Measurements from ENCODE around the gene DYNC1I2.
A peak's percentile ranks its signal among the peaks of the same experiment; 100 is the strongest.

The DYNC1I2 gene

DNA sequence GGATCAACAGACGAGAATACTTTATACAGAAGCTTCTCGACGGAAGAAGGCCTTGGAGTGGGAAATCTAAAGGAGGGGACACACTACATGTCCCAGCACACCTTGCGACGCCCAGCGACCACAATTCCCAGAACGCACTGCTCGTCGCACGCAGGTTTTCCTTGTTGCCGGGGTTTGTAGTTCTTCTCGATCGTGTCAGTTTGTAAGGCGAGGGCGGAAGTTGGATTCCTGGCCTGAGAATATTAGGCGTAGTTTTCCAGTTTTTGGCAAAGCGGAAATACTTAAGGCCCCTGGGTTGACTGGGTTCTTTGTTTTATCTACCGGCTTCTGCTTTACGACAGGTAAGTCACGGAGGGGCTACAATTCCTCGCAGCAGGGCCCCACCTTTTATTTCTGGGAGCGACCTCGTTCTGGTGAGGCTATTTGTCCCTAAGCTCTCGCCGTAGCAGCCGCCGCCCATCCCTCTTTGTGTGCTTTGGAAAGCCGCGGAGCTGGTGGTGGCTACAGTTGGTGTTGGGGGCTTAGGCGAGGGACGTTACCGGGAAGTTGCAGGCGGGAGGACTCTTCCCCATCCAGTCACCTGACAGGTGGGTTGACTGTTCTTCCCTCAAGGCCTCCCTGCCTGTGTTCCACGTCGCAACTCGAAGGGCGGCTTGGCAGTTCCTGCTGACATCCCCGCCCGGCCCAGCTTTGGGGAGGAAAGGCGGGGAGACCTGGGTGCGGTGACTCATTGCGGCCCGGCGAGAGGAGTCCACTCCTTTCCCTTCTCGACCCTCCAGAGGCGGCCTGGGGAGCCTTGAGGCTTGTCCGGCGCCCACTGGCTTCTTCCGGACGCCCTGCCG is at the start of gene DYNC1I2:
Gene DYNC1I2 (plus strand): TSS at position 183 of the 842 bp plus-strand sequence. CDS start 2,687 bp downstream, outside the sequence.
- DNase-seq: peak; percentile 90 to 98

GRCh38 chr2:171651667-171652415 is 35.4 kb upstream of the DYNC1I2 start:
- DNase-seq: no peak

DNA sequence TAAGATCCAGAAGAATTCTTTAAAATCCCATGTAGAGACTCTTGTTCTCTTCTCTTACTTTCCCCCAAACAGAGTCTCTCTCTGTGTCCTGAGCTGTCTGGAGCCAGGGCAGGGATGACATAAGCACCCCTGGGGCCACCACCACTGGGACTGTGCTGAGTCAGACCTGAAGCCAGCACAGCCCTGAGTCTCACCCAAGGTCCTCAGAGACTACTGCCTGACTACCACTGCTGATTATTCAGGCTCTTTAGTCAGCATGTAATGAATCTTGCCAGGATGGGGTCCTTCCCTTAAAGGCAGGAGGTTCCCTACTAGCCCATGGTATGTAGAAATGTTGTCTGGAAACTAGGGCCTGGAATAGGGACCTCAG is 34.9 kb upstream of the DYNC1I2 start:
- no peak for DNase-seq

DNA sequence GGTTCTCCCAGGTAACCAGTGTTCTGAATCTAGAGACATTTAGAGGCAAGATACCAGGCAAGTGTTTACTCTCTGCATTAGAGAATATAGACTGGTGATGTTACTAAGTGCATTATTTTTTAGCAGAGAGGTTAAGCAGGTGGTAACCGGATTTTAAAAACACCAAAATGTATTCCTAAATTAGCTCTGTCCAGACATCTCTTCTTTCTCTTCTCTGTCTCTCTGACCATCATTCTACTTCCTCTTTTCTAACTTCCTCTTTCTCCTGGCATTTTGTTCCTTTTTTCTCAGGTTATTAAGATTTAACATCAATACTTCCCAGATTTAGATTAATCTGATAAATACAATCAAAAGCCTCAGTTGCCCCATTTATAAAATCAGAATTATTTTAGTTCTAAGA is 31.7 kb upstream of the DYNC1I2 start:
- no peak for DNase-seq

DNA sequence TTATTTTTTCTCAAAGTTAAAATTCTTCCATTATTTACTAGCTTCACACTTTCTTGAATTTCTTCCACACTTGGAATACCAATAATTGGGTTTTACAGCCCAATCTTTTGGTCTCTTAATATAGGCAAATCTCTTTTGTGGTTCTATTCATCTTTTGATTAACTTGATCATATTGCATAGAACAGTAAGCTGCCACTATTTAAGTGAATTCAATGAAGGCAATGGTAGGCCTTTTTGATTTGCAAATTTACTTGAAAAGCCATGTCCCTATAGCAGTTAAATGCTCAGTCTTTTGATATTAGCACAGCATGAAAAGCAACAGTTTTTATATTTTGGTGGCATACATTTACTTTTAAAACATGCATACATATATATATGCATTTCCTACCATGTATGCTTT is 20.2 kb upstream of the DYNC1I2 start:
- no peak for DNase-seq

DNA sequence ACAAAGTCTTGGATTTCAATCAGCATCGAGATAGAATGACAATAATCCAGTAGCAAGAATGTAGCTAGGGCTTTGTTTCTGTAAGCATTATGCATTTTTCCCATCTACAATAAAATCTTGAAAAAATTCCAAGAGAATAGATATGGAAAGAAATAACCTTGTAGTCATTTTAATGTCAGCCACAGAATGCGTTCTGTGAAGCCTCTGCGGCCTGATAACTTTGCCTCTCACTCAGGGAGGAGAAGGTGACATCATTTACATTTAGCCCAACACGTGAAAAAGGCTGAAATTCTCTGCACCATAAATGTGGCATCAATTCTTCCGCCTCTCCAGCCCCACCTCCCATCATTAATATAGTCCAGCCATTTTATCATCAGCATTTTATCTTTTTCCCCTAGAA is 19.1 kb upstream of the DYNC1I2 start:
- DNase-seq: no peak

GRCh38 chr2:171669121-171669520 is 18.1 kb upstream of the DYNC1I2 start:
- peak; percentile 36 to 93 for DNase-seq

- DNase-seq: no peak
Observed at GRCh38 chr2:171670655-171671054, 16.6 kb upstream of the DYNC1I2 start.

DNA sequence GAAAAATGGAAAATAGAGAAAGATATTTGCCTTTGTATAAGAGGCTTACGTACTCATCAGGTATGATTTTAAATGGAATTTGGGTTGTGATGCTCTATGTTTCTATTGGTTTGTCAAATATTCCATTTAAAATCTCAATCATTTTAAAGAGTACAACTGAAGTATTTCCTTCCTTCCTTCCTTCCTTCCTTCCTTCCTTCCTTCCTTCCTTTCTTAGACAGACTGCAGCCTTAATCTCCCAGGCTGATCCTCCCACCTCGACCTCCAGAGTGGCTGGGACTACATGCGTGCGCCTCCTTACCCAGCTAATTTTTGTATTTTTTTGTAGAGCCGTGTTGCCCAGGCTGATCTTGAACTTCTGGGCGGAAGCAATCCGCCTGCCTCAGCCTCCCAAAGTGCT is 15.4 kb upstream of the DYNC1I2 start:
- DNase-seq: no peak

GRCh38 chr2:171673905-171674304 is 13.4 kb upstream of the DYNC1I2 start:
- no peak for DNase-seq

DNA sequence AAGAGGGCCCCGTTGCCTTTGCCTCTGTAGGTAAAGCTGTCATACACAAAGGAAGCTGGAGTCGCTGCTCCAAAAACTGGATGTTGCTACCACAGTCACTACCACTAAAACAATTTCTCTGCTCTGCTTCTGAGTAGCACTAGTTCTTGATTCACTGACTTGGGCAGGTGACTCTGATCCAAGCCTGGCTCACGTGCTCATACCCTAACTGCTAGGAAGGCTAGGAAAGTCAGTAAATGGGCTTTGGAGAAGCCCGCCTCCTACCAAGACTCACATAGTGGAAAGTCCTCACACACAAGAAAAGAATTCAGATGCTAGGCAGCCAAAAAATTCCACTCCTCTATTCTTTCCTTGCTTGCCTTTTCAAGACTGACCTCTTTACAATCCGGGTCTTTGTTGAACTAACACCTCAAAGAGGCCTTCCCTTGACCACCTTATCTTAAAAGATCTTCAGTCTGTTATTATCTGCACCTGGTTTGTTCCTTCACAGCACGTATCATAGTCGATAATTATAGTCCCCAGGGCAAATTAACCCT is 11.4 kb upstream of the DYNC1I2 start:
- no peak for DNase-seq

- DNase-seq: no peak
Observed at GRCh38 chr2:171678619-171679018, 8.7 kb upstream of the DYNC1I2 start.

DNA sequence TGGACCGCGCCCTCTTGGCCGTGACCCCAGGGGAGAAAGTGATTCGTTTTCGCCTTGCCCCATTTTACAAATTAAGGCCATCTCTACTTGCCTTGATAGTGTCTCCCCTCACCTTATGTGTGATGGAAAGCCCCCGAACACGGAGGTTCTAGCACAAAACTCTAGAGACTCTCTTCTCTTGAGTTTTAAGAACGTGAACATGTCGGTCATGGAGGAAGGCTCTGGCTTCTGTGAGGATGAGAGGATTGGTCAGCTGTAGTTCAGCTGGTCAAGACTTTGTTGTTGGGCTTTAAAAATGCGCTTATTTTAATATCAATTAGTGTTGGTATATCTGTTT is 828 bp downstream of the DYNC1I2 start:
- no peak for DNase-seq

DNA sequence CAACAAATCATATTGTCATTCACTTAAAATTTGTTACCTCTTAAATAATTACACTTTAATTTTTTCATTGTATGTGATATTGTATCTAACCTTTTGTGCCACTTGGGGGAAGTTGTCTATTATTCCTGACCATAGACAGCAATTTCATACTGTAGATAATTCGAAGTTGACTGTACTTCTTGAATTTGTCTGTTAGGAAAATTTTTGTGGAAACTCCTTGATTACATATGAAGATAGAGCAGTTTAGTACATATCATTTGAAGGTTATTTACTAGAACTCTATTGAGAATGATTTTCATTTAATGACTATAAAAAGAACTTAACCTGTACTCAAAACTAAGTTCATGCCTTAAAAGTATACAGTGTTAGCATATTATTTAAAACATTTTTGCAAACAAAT is 5.1 kb downstream of the DYNC1I2 start:
- DNase-seq: no peak

DNA sequence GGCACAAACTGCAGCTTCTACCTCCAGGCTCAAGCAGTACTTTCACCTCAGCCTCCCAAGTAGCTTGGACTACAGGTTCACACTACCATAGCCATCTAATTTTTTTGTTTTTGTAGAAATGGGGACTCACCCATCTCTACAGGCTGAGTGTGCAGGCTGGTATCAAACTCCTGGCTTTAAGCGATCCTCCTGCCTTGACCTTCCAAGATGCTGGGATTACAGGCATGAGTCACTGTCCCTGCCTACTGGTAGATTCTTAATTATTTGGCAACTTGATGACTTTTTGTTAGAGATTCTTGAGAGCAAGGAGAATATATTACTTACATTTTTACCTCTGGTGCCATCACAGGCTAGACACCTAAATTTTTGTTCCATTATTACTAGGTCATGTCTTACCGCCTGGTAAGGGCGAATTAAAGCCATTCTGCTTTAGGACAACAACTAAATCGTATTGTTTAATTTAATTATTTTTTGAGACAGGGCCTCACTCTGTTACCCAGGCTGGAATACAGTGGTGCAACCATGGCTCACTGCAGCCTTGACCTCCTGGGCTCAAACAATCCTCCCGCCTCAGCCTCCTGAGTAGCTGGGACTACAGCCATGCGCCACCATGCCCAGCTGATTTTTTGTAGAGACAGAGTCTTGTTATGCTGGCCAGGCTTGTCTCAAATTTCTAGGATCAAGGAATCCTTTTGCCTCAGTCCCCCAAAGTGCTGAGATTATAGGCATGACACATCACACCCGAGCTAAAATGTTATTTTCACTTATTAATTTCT is 15.7 kb downstream of the DYNC1I2 start:
- no peak for DNase-seq

DNA sequence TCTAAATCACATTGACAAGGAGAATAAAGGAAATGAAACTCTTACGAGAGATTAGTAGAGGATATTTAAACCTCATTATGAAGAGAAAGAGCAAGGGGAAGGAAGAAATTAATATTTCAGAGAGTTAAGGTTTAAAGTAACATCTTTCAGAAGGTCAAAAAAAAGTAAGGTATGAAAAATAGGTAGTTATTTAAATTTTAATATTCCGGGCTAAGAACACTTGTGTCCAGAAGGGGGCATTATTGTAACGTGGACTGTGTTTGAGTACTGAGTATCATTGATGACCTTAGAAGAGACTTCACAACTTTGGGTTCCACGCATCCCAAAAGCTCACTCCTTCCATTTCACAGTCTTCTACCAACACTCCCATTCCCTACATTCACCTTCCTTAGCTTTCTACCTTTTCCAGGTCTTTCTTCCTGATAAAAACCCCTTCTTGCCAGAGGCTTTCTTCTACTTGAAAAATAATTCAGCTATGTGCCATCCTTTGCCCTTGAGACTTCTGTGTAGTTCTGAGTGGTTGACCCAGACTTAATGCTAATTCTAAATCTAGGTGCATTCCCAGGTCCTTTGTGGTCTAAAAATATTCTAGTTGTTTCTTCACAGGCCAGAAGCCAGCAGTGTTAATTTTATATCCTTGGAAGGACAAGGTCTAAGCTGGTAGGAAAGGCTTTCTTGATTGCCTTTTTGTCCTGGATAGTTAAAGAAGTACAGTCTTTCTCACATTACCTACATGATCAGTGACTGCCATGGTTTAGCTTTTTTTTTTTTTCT is 16.5 kb downstream of the DYNC1I2 start:
- DNase-seq: peak in 1 of 2 donors; percentile 33

GRCh38 chr2:171706152-171706803 is 19.0 kb downstream of the DYNC1I2 start:
- DNase-seq: peak in 1 of 2 donors; percentile 33

GRCh38 chr2:171707752-171708151 is 20.5 kb downstream of the DYNC1I2 start:
- no peak for DNase-seq

DNA sequence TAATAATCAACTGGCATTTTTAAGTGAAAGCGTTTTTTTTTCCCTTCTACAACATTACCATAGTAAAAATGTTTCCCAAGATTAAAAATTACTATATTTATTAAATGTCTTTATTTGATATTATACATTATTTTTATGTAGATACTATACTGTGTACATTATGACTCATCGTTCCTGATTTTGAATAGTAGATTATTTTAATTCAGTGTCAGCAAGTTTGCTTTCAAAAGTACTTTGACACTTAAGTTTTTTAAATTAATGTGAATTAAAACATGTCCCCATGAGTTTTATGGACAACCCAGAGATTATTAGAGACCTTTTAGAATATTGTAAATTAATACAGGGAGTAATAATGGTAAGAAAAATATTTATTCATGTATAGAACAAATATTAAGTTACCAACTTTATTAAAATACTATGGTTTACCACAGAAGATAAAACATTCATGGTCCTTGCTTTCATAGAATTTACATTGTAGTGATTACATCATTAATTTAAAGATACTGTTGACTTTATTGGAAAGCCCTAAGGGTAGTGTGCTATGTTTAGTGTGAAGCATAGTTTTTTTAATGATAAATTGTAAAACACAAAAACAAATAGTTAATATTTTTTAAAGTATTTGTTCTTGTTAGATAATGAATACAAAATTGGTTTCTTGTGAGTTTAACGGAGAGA is 21.9 kb downstream of the DYNC1I2 start:
- no peak for DNase-seq

- no peak for DNase-seq
Observed at GRCh38 chr2:171711351-171711750, 24.1 kb downstream of the DYNC1I2 start.

DNA sequence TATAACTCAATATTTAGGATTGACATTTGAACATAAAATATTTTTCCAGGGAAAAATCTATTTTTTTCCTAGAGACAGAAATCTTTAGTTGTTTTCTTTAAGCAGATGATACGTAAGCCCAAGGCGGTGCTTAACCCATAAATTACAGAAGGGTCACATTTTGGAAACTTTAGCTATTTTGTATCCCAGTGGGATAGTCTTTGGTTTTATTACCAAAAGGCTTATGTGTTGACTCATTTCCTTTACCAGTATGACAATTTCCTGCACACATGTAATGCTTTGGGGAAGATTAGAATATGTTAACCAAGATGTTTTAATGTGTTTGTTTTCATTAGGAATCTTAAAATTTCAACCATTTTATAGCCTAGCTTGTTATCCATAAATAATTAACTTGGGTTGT is 24.8 kb downstream of the DYNC1I2 start:
- no peak for DNase-seq
